ENCODE measurements around the gene PTPRN2. TPM values are rescaled to one million over a fixed set of nuclear protein-coding genes. Genes with fewer than 3 reads are reported as not detected.
"Not testable (repeated sequence)": the region's sequence is repeated elsewhere in the genome, so short reads cannot be mapped to it uniquely, and the experiment has no call there.

Gene PTPRN2
- total RNA-seq, 2 donors from 2014 or later: 26.1 to 55.5 TPM

DNA sequence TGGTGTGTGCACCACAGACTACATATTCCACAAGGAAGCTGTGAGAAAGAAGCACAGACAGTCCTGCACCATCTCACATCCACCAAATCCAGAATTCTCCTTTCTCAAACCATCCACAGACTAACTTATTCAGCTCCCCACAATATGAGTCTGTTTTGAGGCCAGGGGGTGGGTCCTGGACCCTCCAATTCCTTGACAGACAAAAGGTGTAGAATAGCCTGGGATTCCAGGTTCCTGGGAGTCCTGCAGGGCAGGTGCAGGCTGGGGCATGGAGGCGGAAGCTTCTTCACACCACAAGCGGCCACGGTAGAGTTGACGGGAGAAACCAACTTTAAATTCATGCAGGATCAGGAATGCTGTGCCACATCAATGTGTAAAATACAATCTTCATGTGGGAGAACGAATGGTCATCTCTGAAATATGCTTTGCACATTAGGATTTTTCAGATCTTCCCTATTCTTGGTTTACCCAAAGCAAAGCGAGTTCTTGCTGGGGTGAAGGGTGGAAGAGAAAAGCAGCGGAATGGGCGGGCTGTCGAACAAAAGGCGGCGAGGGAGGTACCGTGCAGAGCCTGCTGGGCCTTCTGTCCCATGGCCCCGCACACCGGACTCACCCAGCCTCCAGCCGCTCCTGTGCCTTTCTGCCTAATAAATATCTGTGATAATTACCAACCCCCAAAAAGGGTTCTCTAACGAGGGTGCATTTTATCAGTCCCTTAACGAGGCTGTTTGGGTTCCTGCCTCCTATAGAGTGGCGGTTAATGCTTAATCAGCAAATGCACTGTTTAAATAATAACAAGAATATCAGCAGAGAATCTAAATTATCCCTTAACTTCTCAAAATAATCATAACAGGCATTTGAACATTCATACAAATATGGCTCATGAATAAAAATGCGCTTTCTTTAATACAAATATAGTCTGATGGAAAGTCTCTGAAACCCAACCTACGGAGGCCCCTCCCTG lies 736.9 kb downstream of the PTPRN2 start:
- Histone ChIP-seq H3K9me3 (no peaks in the 10 kb centered on the region), H3K4me3 (no peak overlapping the region), H3K4me1 (replicated peaks) (no peaks in the 10 kb centered on the region), H3K27ac (no peak overlapping the region), H3K27me3 (replicated peaks; ENCODE audit: insufficient read depth) (no peaks in the 10 kb centered on the region), H3K36me3 (no peaks in the 10 kb centered on the region)
- intact Hi-C loops (cut with DNase I): no loop called here
- DNase-seq (ENCODE audit: low spot score): no peak
- 82% methylated on average over 20 of the region's 20 CpGs for WGBS
- TF ChIP-seq POLR2A (IDR thresholded peaks at IDR 0.05): no peak
- TF ChIP-seq, protein P1, sequence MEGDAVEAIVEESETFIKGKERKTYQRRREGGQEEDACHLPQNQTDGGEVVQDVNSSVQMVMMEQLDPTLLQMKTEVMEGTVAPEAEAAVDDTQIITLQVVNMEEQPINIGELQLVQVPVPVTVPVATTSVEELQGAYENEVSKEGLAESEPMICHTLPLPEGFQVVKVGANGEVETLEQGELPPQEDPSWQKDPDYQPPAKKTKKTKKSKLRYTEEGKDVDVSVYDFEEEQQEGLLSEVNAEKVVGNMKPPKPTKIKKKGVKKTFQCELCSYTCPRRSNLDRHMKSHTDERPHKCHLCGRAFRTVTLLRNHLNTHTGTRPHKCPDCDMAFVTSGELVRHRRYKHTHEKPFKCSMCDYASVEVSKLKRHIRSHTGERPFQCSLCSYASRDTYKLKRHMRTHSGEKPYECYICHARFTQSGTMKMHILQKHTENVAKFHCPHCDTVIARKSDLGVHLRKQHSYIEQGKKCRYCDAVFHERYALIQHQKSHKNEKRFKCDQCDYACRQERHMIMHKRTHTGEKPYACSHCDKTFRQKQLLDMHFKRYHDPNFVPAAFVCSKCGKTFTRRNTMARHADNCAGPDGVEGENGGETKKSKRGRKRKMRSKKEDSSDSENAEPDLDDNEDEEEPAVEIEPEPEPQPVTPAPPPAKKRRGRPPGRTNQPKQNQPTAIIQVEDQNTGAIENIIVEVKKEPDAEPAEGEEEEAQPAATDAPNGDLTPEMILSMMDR (IDR thresholded peaks at IDR 0.05): no peak
- no peak for TF ChIP-seq POLR2AphosphoS5 (IDR thresholded peaks at IDR 0.05)

DNA sequence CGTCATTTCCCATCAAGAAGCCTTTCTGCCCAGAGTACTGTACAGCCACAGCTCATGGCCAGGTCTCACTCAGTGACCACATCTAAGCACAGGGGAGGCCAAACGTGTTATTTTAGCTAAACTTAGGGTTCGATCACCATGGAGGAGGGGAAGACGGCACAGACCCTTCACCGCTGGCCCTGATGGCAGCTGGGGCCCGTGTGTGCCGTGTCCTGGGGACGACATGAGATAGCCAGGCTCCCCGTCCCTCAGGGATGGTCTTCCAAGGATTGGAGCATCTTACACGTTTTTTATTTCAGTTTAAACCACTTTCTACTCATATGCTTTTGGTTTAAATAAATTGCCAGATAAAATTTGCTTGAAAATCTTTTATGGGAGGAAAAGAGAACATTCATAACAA lies 737.9 kb downstream of the PTPRN2 start:
- H3K27me3 ChIP-seq (replicated peaks; ENCODE audit: insufficient read depth): no peaks in the 10 kb centered on the region
- H3K4me1 ChIP-seq (replicated peaks): no peaks in the 10 kb centered on the region
- no peak overlapping the region for H3K27ac ChIP-seq
- intact Hi-C loops (cut with DNase I): no loop called here
- TF ChIP-seq, protein P1 (IDR thresholded peaks at IDR 0.05): no peak
- TF ChIP-seq POLR2A (IDR thresholded peaks at IDR 0.05) (no peak), POLR2AphosphoS5 (IDR thresholded peaks at IDR 0.05) (no peak)
- H3K4me3 ChIP-seq: no peak overlapping the region
- 89% methylated on average over 10 of the region's 10 CpGs for WGBS
- no peak for DNase-seq (ENCODE audit: low spot score)
- no peaks in the 10 kb centered on the region for H3K36me3 ChIP-seq
- H3K9me3 ChIP-seq: no peaks in the 10 kb centered on the region

DNA sequence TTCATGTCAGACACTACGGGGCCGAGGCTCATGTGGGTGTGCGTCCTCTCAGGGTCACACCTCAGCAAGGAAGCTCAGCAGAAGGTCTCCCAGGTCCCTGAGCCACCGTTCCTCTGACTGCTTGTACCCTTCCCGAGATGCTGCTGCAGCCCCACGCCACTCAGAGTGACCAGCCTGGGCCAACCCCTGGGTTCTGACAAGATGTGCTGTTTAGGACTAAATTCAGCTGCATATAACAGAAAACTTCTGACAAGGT lies 738.4 kb downstream of the PTPRN2 start:
- intact Hi-C loops (cut with DNase I): no loop called here
- no peak overlapping the region for H3K27ac ChIP-seq
- no peak overlapping the region for H3K4me3 ChIP-seq
- no peak for DNase-seq (ENCODE audit: low spot score)
- no peak for TF ChIP-seq POLR2AphosphoS5 (IDR thresholded peaks at IDR 0.05)
- no peak for TF ChIP-seq POLR2A (IDR thresholded peaks at IDR 0.05)
- TF ChIP-seq, protein P1 (IDR thresholded peaks at IDR 0.05): no peak
- no peaks in the 10 kb centered on the region for H3K36me3 ChIP-seq
- H3K4me1 ChIP-seq (replicated peaks): no peaks in the 10 kb centered on the region
- WGBS: 91% methylated on average over 6 of the region's 6 CpGs
- no peaks in the 10 kb centered on the region for H3K9me3 ChIP-seq
- no peaks in the 10 kb centered on the region for H3K27me3 ChIP-seq (replicated peaks; ENCODE audit: insufficient read depth)

DNA sequence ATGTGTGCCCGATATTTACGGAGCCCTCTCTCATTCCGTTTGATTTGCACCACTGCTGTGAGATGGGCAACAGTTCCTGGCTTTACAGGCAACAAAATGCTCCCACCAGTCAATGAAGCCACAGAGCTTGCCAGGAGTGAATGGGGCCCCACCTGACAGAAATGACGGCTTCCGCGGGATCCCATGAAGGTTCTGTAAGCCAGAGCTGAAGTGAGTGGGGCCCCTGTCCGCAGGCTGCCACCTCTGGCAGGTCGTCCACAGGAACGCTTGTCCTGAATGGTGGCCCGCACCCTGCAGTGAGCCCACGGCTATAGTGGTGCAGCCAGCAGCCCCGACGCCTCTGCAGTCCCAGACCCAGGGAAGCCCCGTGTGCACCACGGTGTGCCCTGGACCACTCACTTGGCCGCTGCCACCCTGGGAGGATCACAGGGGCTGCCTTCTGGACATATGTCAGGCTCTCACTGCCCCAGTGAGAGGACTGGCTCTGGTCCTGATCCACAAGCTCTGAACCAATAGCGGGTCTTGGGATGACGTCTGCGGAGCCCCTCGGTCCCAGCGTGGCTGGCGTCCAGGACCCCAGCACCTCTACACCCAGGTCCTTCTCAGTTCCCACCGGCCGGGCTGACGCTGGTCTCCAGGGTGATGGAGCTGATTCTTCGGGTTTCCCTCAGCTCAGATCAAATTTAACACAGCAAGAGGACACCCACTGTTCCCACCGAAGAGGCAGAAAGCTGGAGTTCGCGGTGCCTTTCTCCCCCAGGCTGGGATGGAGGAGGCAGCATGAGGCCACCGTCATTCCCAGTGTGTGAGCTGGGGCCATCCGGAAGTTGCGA lies 738.9 kb downstream of the PTPRN2 start:
- 89% methylated on average over 30 of the region's 32 CpGs for WGBS
- Histone ChIP-seq H3K27me3 (replicated peaks; ENCODE audit: insufficient read depth) (no peaks in the 10 kb centered on the region), H3K4me1 (replicated peaks) (no peaks in the 10 kb centered on the region), H3K4me3 (no peak overlapping the region), H3K9me3 (no peaks in the 10 kb centered on the region), H3K36me3 (no peaks in the 10 kb centered on the region), H3K27ac (no peak overlapping the region)
- TF ChIP-seq POLR2AphosphoS5 (IDR thresholded peaks at IDR 0.05) (no peak), POLR2A (IDR thresholded peaks at IDR 0.05) (no peak)
- TF ChIP-seq, protein P1 (IDR thresholded peaks at IDR 0.05): no peak
- intact Hi-C loops (cut with DNase I): no loop called here
- DNase-seq (ENCODE audit: low spot score): no peak

DNA sequence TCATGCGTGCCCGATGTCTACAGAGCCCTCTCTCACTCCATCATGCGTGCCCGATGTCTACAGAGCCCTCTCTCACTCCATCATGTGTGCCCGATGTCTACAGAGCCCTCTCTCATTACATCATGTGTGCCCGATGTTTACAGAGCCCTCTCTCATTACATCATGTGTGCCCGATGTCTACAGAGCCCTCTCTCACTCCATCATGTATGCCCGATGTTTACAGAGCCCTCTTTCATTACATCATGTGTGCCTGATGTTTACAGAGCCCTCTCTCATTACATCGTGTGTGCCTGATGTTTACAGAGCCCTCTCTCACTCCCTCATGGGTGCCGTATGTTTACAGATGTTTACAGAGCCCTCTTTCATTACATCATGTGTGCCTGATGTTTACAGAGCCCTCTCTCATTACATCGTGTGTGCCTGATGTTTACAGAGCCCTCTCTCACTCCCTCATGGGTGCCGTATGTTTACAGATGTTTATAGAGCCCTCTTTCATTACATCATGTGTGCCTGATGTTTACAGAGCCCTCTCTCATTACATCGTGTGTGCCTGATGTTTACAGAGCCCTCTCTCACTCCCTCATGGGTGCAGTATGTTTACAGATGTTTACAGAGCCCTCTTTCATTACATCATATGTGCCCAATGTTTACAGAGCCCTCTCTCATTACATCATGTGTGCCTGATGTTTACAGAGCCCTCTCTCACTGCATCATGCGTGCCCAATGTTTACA lies 739.7 kb downstream of the PTPRN2 start:
- DNase-seq (ENCODE audit: low spot score); H3K4me3 ChIP-seq; H3K27me3 ChIP-seq (replicated peaks; ENCODE audit: insufficient read depth); H3K36me3 ChIP-seq; H3K27ac ChIP-seq; H3K9me3 ChIP-seq; H3K4me1 ChIP-seq (replicated peaks); intact Hi-C loops (cut with DNase I): not testable (repeated sequence)
- 60% methylated on average over 14 of the region's 14 CpGs for WGBS

DNA sequence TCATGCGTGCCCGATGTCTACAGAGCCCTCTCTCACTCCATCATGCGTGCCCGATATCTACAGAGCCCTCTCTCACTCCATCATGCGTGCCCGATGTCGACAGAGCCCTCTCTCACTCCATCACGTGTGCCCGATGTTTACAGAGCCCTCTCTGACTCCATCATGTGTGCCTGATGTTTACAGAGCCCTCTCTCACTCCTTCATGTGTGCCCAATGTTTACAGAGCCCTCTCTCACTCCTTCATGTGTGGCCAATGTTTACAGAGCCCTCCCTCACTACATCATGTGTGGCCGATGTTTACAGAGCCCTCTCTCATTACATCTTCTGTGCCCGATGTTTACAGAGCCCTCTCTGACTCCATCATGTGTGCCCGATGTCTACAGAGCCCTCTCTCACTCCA lies 740.9 kb downstream of the PTPRN2 start:
- WGBS: 76% methylated on average over 12 of the region's 12 CpGs
- H3K27ac ChIP-seq; DNase-seq (ENCODE audit: low spot score); H3K4me3 ChIP-seq; H3K27me3 ChIP-seq (replicated peaks; ENCODE audit: insufficient read depth); H3K4me1 ChIP-seq (replicated peaks); H3K36me3 ChIP-seq; H3K9me3 ChIP-seq; intact Hi-C loops (cut with DNase I): not testable (repeated sequence)
